Measurements from ENCODE around the gene MYZAP. TPM values are rescaled to one million over a fixed set of nuclear protein-coding genes. Genes with fewer than 3 reads are reported as not detected.

The MYZAP gene
- total RNA-seq, 2 donors from 2014 or later, result 12.9 to 21.3 TPM

DNA sequence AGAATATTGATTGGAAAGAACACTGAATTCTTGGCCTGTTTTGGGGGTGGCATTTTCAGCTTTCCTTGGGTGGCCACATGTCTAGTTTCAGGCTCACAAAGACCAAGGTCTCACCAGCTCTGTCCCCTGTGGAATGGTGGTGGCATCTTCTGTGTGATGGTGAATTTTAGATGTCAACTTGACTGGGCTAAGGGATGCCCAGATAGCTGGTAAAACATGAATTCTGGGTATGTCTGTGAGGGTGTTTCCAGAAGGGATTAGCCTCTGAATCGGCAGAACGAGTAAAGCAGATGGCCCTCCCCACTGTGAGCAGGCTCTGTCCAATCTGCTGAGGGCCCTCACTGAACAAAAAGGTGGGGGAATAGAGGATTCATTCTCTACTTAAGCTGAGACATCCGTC lies 34.4 kb upstream of the MYZAP start:
- intact Hi-C loops (cut with DNase I, micrococcal nuclease), result loop anchor here in 1 of 2 donors (5.0 to 10.0 kb wide), 2 partner anchors 55 to 308 kb away; no protein-coding TSS in a partner anchor
- DNase-seq (peak in 1 of 2 donors; percentile 12), ATAC-seq (no peak)

DNA sequence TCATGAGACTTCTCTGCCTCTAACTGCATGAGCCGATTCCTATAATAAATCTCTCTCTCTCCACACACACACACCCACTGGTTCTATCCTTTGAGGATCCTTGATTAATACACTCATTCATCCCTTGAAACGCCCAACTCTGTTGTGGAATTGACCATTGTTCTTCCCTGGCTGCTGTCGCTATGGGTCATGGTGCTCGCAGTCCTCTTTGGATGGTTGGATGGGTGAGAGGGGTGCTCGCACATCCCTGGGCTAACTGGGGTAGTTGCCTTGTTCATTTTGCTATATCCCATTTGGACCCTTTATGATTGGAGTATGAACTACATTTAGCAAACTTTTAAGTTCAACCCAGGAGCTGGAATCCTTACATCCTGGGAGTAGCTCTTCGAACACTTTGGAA lies 33.9 kb upstream of the MYZAP start:
- DNase-seq (no peak), ATAC-seq (no peak)
- intact Hi-C loops (cut with DNase I, micrococcal nuclease), result loop anchor here in 1 of 2 donors (5.0 to 10.0 kb wide), 2 partner anchors 54 to 307 kb away; no protein-coding TSS in a partner anchor

DNA sequence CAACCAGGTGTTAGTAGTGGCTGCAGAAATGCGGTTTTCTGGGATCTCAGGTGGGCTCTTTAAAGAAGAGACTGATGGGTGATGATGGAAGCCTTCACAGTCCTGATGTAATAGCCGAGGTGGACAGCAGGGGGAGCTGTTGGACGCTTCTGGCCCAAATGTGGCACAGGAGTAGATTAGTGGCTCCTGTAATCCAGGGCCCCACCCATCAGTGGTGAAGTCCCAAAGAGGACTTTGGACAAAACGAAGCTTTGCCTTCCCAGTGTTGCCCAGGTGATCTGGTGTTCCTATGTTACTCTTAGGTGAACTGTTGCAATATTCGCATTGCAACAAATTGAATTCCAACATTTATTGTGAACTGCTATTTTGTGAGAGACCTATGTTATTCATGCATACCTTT lies 31.8 kb upstream of the MYZAP start:
- ATAC-seq (peak; percentile 96), DNase-seq (peak; percentile 86 to 89)
- intact Hi-C loops (cut with DNase I, micrococcal nuclease), result loop anchor here in 1 of 2 donors (5.0 to 10.0 kb wide), 2 partner anchors 52 to 305 kb away; no protein-coding TSS in a partner anchor

DNA sequence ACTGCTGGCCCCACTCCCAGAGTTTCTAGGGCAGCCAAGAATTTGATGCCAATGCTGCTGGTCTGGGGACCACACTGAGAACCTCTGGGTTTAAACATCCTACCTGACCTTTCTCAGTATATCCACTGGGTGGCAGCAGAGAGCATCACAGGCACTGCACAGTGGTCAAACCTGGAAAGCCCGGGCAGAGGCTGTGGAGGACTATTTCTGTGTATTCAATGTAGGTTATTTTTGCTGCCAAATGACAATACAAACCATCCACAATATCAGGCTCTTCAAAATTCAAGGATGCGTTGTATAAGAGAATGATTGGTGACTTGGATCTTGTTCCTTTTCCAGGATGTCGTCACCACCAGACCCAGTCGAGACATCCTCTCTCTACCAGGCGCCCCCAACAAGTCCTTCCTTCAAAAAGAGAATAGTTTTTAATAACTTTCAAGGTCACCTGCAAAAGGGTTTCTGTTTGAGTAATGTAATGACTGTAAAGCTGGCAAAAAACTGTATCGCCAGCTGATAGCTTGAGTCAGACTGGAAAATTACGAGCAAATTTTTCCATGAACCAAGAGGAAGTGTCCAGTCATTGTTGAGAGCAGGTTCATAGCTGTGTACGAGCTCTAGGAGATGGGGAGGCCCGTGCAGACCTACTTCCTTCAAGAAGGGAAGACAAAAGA lies 30.5 kb upstream of the MYZAP start:
- peak; percentile 68 for DNase-seq
- ATAC-seq, result peak; percentile 76
- intact Hi-C loops (cut with DNase I, micrococcal nuclease), result no loop called here

DNA sequence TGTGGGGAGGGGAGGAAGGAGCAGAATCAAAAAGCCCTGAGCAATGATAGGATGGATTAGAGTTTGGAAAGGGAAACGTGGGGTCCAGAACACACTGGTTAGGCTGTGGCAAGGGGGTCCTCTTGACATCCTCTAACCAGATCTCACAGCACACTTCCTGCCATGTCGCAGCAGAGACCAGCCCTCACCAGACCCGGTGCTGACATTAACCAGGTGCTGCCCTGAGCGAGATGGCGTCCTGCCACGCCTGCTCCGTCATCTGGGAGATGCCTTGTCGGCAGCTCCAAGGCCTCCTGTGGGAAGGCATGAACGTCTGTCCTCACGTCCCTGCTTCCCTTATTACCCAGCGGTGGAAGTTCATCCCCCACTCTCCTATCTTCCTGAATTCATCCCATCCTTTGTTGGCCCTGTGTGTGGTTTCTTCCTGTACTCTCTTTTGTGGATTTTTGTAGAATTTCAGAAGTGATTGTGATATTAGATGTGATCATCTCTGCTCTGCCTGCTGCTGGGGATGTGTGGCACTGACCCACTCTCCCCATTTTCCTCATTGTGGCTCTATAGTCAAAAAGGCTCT lies 29.4 kb upstream of the MYZAP start:
- intact Hi-C loops (cut with DNase I, micrococcal nuclease), result no loop called here
- DNase-seq (peak in 1 of 2 donors; percentile 27), ATAC-seq (no peak)

DNA sequence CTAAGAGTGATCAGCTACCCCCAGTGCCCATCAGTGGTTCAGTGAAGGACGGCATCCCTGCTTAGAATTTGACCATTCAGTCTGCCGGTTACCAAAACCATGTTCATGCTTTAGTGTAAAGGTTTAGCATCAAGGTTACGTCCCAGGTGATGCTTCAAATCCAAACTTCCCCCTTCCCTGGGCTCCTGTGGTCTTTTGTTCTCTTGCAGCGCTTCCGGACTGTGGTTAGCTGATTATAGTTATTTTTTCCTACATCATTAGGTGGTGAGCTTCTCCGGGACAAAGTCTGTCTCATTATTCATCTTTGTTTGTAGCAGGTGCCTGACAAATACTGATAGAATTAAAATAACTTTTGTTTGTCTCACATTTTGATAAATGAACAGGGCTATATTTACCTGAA lies 28.3 kb upstream of the MYZAP start:
- DNase-seq, result peak in 1 of 2 donors; percentile 5
- ATAC-seq, result no peak

DNA sequence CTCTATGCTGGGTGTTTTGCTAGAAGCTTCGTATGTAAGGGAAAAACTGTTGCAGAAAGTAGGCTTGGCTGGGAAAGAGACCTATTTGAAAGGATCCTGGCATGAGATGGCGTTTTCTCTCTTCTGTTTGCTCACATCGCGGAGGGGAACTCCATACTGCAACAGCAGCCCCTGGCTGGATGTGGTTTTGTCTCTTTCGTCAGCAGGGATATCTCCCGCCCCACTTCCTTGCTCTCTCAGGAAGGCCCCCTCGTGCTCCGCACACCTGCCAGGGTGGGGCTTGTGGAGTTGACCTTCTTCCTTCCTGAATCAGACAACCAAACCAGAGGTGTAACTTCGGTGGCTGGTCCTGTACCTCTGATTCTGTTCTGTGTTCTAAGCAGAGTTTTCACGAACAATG lies 26.4 kb upstream of the MYZAP start:
- DNase-seq, result peak; percentile 67 to 81
- intact Hi-C loops (cut with DNase I, micrococcal nuclease), result no loop called here
- peak; percentile 44 for ATAC-seq

More for the DNA sequence above, 28.3 kb upstream of the MYZAP start:
- intact Hi-C loops (cut with DNase I, micrococcal nuclease), result no loop called here

DNA sequence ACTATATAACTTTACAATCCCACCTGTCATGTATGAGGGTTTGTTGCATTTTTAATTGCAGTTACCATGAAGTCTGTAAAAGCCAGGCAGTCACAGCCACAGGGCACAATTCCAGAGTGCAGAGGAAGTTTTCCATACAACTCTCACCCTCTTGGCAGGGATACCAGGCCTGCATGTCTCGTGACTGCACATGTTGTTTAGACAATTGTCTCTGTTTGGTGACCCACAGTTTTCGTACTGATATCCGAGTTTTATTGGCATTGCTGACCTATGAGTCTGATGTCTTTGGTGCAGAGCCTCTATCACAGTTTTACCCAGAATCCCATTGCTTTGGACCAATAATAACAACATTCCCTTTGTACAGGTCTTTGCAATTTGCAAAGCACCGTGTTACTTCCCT lies 24.9 kb upstream of the MYZAP start:
- ATAC-seq (peak; percentile 91), DNase-seq (peak; percentile 71 to 87)
- intact Hi-C loops (cut with DNase I, micrococcal nuclease), result no loop called here

DNA sequence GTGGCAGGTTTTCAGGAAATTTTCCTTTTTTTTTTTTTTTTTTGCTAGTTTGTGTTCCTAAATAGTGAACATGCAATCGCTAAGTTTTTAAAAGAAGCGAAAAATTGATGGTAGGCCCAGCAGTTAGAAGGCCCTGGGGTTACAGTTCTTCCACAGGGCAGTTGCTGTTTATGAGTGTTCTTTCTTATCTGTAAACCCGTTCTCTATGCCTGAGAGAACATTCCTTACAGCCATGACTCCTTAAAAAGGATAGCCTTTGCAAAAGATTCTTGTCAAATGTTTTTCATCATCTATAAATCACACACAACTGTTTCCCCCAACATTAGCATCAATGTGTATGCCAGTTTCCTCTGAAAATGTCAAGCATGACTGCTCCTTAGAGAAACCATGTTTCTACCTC lies 23.8 kb upstream of the MYZAP start:
- intact Hi-C loops (cut with DNase I, micrococcal nuclease), result no loop called here

DNA sequence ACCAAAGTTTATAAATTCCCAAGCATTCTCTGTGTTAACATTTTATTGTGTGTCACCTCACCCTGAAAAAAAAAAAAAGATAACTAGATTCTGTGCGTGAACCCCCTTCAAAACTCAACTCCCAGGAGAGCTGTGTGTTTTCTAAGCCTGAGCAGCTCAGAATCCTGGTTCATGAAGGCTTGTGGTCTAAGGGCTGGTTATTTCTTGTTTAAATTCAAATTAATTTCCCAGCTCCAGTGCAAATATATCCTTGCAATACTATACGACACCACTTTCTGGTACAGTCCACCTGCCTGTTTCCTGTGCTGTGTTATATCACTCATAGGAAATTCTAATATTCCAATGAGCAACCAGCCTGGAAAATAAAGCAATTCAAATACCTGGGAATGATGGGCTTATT lies 23.4 kb upstream of the MYZAP start:
- intact Hi-C loops (cut with DNase I, micrococcal nuclease), result no loop called here
- ATAC-seq, result no peak
- no peak for DNase-seq

More for the DNA sequence above, 23.8 kb upstream of the MYZAP start:
- DNase-seq, result no peak
- no peak for ATAC-seq

DNA sequence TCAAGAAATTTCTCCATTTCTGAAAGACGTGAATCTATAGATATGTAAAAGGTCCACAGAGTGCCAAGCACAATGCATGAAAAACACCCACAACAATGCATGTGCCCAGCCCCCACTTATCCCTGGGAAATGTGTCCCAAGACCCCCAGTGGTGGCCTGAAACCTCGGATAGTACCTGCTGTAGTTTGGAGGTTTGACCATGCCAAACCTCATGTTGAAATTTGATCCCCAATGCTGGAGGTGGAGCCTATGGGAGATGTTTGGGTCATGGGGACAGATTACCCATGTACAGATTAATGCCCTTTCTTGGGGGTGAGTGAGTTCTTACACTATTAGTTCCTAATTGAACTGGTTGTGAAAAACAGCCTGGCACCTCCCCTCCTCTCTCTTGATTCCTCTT lies 21.4 kb upstream of the MYZAP start:
- DNase-seq, result no peak
- intact Hi-C loops (cut with DNase I, micrococcal nuclease), result no loop called here
- ATAC-seq, result no peak

DNA sequence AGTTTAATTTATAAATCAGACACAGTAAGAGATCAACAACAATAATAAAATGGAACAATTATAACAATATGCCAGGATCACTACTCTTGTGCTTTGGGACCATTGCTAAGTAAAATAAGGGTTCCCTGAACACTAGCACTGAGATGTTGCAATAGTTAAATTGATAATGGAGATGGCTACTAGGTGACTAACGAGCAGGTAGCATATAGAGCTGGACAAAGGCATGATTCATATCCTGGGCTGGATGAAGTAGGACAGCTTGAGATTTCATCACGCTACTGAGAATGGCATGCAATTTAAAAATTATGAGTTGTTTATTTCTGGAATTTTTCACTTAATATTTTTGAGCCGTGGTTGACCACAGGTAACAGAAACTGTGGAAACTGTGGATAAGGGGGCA lies 20.7 kb upstream of the MYZAP start:
- intact Hi-C loops (cut with DNase I, micrococcal nuclease), result no loop called here
- no peak for ATAC-seq
- no peak for DNase-seq

DNA sequence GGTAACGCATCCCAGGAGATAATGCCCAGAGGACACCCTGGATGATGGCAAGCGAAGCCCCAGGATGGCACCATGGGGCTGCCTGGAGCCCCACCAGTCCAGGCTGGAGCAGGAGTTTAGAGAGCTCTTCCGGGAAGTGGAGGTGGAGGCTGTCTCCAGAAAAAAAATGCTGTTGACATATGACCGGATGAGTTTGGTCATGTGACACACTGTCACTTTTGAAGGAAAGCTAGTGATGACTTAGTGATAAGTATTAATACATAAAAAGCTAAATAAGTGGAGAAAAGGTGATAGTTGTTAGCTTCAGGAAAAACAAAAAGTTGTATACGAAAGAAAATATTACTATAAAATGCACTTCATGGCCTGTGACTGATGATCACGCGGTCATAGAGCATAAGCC lies 20.0 kb upstream of the MYZAP start:
- DNase-seq, result no peak
- intact Hi-C loops (cut with DNase I, micrococcal nuclease), result no loop called here
- no peak for ATAC-seq

DNA sequence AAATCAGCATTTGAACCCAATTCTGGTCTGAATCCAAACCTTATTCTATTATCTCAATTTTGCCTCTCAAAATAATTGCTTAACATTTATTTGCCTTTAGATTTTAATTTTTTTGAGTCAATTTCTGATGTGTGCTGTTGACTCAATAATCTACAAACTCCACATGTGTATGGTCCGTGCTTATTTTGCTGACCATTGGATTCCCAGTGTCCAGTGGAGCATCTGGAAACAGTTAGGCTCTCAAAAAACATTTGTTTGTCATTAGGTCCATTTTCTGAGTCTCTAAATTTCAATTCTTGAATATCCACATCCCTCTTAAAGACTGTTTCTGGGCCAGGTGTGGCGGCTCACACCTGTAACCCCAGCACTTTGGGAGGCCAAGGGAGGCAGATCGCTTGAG lies 19.2 kb upstream of the MYZAP start:
- no peak for DNase-seq

DNA sequence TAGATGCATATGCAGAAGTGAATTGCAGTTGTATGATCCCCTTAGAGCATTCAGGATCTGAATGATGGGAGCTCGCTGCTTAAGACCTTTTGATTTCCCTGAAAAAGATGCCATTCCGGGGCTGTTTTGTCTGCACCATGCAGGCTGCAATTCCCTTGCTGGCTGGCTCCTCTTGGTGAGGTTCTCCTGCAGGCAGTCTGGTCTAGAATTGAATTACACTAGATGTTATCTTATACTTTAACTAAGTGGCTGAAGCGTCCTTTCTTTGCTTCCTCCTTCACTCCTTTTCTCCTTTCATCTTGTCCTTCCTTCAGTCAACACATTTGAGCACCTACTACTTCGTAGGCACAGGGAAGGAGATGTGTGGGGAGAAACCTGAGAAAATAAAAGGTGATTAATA lies 18.6 kb upstream of the MYZAP start:
- no peak for DNase-seq
- ATAC-seq, result no peak
- intact Hi-C loops (cut with DNase I, micrococcal nuclease), result no loop called here

More for the DNA sequence above, 19.2 kb upstream of the MYZAP start:
- no peak for ATAC-seq
- intact Hi-C loops (cut with DNase I, micrococcal nuclease), result no loop called here

DNA sequence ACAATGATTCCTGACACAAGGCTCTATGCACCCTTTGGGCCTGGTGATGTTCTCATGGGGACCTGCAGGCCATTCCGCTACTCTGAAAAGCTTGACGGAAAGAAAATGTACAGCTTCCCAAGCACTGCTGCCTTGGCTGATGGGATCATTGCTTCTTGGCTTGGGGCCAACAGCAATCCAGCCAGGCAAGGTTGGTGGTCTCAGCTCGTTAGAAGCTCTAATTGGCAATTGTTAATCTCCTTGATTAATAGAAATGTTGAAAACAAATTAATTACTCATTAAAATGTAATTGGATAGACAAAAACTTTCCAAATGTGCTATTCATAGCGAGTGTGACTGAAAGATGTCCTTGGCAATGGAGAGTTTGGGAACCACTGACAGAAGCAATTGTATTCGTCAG lies 16.3 kb upstream of the MYZAP start:
- DNase-seq, result no peak
- intact Hi-C loops (cut with DNase I, micrococcal nuclease), result no loop called here
- ATAC-seq, result no peak

DNA sequence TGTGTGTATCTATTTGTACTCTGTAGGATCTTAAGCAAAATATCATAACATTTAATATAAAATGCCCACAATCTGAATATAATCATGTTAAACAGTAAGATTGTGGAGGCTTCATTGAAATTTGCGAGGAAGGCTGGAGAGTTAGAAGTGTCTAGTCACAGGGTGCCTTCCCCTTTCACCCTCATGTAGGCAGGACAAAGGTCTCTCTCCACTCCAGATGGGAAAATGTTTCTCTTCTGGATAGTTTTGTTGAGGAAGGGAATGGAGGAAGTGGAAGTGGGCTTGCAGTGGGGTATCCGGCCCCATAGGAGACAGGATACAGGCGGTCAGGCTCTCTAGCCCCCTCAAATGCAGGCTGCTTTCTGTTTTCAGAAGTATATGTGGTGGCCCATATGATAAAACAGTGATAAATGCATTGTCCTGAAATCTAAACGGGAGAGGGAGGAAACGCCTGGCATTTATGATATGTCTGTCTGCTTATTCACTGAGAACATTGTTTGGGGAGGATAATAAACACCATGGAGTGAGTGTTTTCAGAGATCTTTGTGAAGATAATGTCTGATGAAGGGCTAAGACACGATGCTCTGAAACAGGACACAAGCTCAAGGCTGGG lies 13.3 kb upstream of the MYZAP start:
- ATAC-seq (peak; percentile 78), DNase-seq (no peak)
- intact Hi-C loops (cut with DNase I, micrococcal nuclease), result no loop called here

DNA sequence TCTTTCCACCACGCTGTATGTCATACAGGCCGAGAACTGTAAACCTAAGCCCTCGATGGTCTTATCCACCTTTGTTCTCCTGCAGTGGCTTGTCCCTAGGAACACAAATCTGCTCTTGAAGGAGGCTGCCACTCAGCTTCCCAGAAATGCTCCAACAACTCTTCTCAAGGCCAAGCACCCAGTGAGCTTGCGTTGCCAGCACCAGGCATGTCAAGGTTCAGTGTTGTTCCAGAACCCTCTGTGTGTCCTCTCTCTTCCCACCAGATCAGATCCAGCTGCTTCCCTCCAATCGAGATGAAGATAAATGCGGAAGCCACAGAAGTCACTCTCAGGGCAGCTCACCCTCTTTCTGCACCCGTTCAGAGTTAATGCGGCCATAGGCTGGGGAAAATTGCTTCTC lies 11.3 kb upstream of the MYZAP start:
- no peak for DNase-seq
- no peak for ATAC-seq
- intact Hi-C loops (cut with DNase I, micrococcal nuclease), result no loop called here

DNA sequence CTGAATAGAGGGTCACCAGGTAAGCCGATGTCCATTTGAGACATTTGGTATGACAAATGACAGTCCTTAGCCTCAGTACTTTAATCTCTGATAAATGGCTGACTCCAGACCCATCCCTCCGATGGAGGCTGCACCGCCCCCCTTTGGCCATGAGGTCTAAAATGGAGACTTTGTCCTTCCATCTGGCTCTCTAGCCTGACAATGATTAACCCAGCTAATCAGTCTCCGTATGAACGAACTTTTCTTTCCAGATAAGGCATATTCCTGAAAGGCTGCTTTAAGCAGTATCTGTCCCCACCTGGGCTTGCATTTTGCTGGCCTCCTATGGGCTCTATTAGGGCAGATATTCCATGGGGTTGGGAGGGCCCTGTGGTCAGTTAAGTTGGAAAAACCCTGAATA lies 10.8 kb upstream of the MYZAP start:
- intact Hi-C loops (cut with DNase I, micrococcal nuclease), result no loop called here
- ATAC-seq (peak; percentile 77), DNase-seq (peak in 1 of 2 donors; percentile 70)

DNA sequence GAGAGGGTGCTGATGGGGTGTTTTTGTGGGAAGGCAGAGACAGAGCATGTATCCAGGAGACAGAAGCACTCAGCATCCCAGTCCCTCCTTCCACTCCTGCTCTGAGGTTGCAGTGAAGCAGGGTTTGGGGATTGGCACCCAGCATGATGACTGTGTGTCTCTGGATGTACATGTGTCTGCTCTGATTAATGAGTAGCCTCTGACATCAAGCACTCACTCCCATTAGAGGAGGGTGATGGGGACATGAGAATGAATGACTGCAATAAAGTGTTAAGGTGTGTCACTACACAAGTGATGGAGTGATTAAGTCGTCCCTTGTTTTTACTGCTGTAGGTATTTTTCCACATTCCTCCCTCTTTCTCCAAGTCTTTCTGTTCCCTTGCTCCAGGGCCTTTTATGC lies 9.6 kb upstream of the MYZAP start:
- ATAC-seq (peak; percentile 15), DNase-seq (no peak)
- intact Hi-C loops (cut with DNase I, micrococcal nuclease), result no loop called here

All from left colon (tissue), 2 donors.